Measurements from ENCODE around the gene ANKRD13D.

Gene ANKRD13D

DNA sequence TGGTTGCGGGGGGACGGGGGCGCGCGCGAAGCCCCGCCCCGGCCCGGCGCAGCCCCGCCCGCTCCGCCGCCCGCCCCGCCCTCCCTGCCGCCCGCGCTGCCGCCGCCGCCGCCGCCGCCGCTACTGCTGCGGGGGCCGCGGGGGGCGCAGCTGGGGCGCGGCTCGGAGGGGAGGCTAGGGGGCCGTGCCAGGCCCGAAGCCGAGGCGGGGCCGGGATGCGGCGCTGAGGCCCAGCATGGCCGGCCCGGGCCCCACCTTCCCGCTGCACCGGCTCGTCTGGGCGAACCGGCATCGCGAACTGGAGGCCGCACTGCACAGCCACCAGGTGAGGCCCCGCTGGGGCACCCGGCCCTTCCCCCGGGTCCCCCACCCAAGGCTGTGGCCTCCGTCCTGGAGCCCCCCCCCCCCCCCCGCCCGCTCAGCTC, at the start of gene ANKRD13D:
Gene ANKRD13D, plus strand, starts transcription at position 78 of the 425 bp plus-strand sequence. Its CDS starts 158 bp downstream, at position 236.
- H3K4me1 Mint-ChIP-seq (ENCODE audit: low read depth) = peaks cover 70% of the 10 kb centered on the region
- peak within 1 kb of the TSS; percentile 92 for H3K4me3 Mint-ChIP-seq
- no peaks in the 10 kb centered on the region for H3K9me3 Mint-ChIP-seq
- H3K27ac Mint-ChIP-seq = peak within 1 kb of the TSS; percentile 100
- no peaks in the 10 kb centered on the region for H3K27me3 Mint-ChIP-seq
- peaks cover 49% of the 10 kb centered on the region for H3K36me3 Mint-ChIP-seq (ENCODE audit: low read depth)

DNA sequence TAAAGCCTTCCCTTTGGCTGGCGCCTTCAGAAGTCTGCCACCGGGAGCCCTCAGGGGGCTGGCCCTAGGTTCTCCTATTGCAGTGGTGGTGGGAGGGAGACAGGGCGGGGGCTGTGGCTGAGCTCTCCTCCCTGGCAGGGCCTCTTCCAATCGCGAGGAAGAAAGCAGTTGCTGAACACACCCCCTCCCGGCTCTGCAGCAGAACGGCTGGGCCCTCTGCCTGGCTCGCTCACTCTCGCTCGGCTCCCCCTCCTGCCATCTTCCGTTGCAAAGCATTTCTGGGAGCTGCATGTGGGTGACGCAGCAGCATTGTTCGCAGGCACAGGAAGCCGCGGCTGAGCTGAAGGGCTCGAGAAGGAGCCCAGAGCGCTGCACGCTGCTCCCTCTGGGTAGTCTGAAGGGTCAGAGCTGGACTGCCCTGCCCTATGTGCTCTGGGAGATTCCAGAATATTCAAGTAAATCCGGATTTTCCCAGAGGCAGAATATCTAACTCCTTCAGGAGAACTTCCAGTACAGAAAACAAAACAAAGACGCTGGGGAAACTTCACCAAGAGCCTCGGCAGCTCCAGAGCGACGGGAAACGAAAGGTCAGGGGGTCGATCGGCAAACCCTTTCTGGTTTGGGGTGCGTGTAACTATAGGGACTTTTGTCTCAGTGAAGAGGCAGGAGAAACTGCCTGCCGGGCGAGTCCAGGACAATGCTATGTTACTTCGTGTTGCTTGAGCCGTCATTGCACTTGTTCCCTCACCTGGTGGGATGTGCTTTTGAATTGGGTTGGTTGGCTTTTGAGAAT, 49.1 kb upstream of the ANKRD13D start:
- no peaks in the 10 kb centered on the region for H3K27me3 Mint-ChIP-seq
- peak overlapping the region; percentile 99 for H3K4me3 Mint-ChIP-seq
- no peaks in the 10 kb centered on the region for H3K9me3 Mint-ChIP-seq
- peak overlapping the region; percentile 100 for H3K27ac Mint-ChIP-seq
- H3K36me3 Mint-ChIP-seq (ENCODE audit: low read depth) = peaks cover 45% of the 10 kb centered on the region
- peaks cover 50% of the 10 kb centered on the region for H3K4me1 Mint-ChIP-seq (ENCODE audit: low read depth)

DNA sequence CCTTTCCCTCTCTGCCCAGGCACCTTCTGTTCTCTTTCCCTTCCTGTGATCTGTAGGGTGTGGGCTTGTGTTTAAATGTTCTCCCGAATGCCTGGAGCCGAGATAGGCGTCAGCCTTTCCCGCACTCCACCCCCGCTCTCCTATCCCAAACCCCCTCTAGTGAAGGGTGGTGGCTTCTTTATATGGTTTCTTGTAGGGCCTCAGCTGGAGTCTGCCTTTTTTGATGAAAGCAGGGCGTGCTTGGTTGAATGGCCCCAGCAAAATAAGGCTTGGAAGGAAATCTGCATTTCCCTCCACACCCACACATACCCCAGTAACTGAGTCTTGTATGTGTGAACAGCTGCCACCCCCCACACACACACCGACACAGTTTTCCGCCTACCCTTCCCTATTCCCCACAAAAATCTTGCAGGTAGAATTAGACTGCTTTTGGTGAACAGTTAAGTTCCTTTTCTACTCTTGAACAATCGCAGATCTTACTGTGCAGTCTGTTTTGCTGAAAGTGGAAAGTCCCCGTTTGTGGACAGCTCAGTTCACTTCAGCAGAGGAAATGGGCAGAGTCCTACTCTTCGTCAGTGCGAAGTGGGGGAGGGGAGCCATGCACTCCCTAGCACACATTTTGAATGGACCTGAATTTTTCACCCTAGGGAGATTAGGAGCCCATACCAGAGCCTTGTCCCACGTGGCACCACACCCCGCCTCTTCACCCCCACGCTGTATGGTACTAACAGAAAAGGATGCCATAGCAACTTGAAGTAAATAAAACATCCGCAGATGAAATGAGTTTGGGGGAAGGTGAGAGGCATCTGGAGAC, 48.3 kb upstream of the ANKRD13D start:
- peaks cover 53% of the 10 kb centered on the region for H3K4me1 Mint-ChIP-seq (ENCODE audit: low read depth)
- H3K36me3 Mint-ChIP-seq (ENCODE audit: low read depth) = peaks cover 53% of the 10 kb centered on the region
- H3K4me3 Mint-ChIP-seq = peak overlapping the region; percentile 99
- no peaks in the 10 kb centered on the region for H3K27me3 Mint-ChIP-seq
- H3K9me3 Mint-ChIP-seq = no peaks in the 10 kb centered on the region
- H3K27ac Mint-ChIP-seq = peak overlapping the region; percentile 100

DNA sequence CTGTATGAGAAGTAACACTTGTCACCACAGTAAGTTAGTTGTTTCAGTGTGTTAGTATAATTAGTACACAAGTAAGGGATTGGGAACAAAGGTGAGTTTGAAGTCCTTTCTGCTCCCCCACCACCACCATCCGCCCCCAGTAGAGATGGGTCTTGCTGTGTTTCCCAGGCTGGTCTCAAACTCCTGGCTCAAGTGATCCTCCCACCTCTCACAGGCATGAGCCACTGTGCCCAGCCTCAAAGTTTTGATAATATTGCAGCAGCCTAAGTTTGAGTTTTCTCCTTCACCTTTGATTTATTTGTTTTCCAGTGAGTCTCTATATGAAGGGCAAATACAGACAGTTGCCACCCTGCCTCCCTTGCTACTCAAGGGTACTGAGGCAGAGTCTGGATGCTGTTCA, 46.6 kb upstream of the ANKRD13D start:
- peaks cover 53% of the 10 kb centered on the region for H3K4me1 Mint-ChIP-seq (ENCODE audit: low read depth)
- H3K27ac Mint-ChIP-seq = peak overlapping the region; percentile 61
- H3K4me3 Mint-ChIP-seq = peak overlapping the region; percentile 99
- peaks cover 63% of the 10 kb centered on the region for H3K36me3 Mint-ChIP-seq (ENCODE audit: low read depth)
- no peaks in the 10 kb centered on the region for H3K27me3 Mint-ChIP-seq
- H3K9me3 Mint-ChIP-seq = no peaks in the 10 kb centered on the region

DNA sequence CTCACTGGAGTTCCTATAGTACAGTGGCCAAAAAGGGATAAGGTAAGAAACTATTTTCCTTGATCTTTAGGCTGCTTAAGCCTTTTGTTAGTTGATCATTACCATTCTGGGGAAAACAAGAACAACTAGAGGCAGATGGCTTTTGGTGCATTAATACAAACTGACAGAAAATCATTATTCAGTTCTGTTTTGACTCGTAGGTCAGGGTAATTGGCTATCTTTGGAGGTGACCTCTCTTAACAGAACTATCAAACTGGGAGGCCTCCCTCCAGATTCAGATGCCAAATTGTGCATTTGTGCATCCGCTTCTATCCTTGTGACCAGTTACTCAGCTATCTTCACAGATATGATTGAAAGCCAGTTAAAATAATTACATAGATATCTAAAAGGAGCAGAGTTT, 46.1 kb upstream of the ANKRD13D start:
- Mint-ChIP-seq H3K4me1 (ENCODE audit: low read depth) (peaks cover 53% of the 10 kb centered on the region), H3K9me3 (no peaks in the 10 kb centered on the region), H3K36me3 (ENCODE audit: low read depth) (peaks cover 68% of the 10 kb centered on the region), H3K27me3 (no peaks in the 10 kb centered on the region), H3K27ac (peak overlapping the region; percentile 61), H3K4me3 (peak overlapping the region; percentile 99)

DNA sequence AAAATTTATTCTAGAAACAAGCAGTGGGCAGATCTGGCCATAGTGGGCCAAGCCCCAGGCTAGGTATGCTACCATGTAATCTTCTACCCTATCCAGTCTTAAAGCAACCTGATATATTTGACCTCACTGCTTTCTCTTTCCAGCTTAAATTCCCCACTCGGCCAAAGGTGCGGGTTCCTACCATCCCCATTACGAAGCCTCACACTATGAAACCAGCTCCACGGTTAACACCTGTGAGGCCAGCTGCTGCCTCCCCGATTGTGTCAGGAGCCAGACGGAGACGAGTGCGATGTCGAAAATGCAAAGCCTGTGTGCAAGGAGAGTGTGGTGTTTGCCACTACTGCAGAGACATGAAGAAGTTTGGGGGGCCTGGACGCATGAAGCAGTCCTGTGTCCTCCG, 44.1 kb upstream of the ANKRD13D start:
- peaks cover 87% of the 10 kb centered on the region for H3K36me3 Mint-ChIP-seq (ENCODE audit: low read depth)
- H3K27ac Mint-ChIP-seq = peak overlapping the region; percentile 79
- peaks cover 45% of the 10 kb centered on the region for H3K4me1 Mint-ChIP-seq (ENCODE audit: low read depth)
- H3K4me3 Mint-ChIP-seq = no peak overlapping the region
- H3K27me3 Mint-ChIP-seq = no peaks in the 10 kb centered on the region
- H3K9me3 Mint-ChIP-seq = no peaks in the 10 kb centered on the region

DNA sequence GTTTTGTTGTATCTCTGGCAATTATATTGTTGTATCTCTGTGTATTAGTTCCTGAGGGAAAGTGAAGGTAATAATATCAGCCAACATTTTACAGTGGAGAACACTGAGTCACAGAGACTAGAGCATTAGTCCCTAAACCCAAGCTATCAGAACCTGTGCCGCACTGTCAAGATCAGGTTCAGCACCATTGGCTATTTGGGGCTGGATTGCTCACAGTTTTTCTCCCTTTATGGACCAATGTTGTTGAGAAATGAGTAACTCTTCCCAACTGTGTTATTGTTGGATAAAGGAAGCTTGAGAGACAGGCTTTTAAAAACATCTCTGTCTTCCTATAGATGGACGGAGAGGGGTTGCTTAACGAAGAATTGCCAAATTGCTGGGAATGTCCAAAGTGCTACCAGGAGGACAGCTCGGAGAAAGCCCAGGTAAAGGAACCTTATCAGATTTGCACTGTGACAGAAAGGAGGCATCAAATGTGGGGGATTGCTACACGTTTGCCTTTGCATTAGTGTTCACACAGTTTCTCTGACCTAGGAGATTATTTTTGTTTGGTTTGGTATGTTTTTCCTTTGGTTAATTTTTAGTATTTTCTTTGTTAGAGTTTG, 41.1 kb upstream of the ANKRD13D start:
- Mint-ChIP-seq H3K27ac (peak overlapping the region; percentile 11), H3K9me3 (no peaks in the 10 kb centered on the region), H3K36me3 (ENCODE audit: low read depth) (peaks cover 91% of the 10 kb centered on the region), H3K4me1 (ENCODE audit: low read depth) (peaks cover 49% of the 10 kb centered on the region), H3K4me3 (no peak overlapping the region), H3K27me3 (no peaks in the 10 kb centered on the region)

DNA sequence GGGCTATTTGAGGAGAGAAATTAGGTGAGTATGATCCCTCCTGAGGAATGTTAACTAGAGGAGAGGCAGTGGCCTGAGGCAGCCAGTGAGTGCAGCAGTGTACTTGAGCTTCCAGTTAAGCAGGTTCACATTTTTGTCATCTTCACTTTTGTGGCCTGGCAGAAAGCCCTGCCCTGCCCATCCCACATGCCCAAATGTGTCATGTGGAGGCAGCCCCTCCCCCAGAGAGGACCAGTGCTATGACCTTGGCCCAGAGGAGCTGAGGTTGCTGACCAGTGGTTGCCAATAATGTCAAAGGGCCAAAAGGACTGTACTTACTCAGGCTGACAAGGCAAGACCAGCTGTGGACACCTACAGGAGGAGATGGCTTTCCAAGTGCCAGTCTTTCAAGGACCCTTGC, 40.5 kb upstream of the ANKRD13D start:
- H3K9me3 Mint-ChIP-seq = no peaks in the 10 kb centered on the region
- H3K4me3 Mint-ChIP-seq = no peak overlapping the region
- peak overlapping the region; percentile 34 for H3K27ac Mint-ChIP-seq
- no peaks in the 10 kb centered on the region for H3K27me3 Mint-ChIP-seq
- peaks cover 91% of the 10 kb centered on the region for H3K36me3 Mint-ChIP-seq (ENCODE audit: low read depth)
- peaks cover 49% of the 10 kb centered on the region for H3K4me1 Mint-ChIP-seq (ENCODE audit: low read depth)

DNA sequence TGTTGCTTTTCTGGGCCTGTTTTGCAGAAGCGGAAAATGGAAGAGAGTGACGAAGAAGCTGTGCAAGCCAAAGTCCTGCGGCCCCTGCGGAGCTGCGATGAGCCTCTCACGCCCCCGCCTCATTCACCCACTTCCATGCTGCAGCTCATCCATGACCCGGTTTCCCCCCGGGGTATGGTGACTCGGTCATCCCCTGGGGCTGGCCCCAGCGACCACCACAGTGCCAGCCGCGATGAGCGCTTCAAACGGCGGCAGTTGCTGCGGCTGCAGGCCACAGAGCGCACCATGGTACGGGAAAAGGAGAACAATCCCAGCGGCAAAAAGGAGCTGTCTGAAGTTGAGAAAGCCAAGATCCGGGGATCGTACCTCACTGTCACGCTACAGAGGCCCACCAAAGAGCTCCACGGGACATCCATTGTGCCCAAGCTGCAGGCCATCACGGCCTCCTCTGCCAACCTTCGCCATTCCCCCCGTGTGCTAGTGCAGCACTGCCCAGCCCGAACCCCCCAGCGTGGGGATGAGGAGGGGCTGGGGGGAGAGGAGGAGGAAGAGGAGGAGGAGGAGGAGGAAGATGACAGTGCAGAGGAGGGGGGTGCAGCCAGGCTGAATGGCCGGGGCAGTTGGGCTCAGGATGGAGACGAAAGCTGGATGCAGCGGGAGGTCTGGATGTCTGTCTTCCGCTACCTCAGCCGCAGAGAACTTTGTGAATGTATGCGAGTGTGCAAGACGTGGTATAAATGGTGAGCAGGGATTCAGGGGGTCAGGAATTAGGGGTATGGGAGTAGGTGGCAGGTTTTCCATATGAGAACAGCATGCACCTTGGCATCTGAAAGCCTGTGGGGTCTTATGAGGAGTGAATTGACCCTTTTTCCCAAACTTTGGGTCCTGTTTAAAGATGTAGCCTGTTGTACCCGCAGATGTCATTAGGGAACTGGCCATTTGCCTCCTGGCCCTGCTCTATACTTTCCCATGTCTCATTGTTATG, 38.8 kb upstream of the ANKRD13D start:
- no peaks in the 10 kb centered on the region for H3K27me3 Mint-ChIP-seq
- H3K4me3 Mint-ChIP-seq = no peak overlapping the region
- H3K36me3 Mint-ChIP-seq (ENCODE audit: low read depth) = peaks cover 93% of the 10 kb centered on the region
- H3K4me1 Mint-ChIP-seq (ENCODE audit: low read depth) = peaks cover 37% of the 10 kb centered on the region
- peak overlapping the region; percentile 26 for H3K27ac Mint-ChIP-seq
- no peaks in the 10 kb centered on the region for H3K9me3 Mint-ChIP-seq

DNA sequence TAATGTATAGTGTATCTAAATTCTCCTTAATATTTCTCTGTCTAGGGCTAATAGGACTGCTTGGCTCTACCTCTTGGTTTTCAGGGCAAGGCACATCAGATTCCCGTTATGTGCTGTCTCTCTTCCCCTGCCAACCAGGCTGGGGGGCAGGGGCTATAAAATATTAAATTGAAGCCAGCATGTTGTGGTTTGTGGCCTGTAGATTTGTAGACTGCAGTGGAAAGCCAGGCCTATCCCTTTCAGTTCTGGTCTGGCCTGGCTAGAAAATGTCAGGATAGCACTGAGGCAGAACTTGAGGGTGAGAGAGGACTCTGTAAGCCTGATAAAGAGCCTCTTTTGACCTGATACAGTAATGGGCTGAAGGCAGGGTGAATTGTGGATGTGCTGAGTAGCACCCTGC, 37.3 kb upstream of the ANKRD13D start:
- H3K4me3 Mint-ChIP-seq = no peak overlapping the region
- H3K27me3 Mint-ChIP-seq = no peaks in the 10 kb centered on the region
- H3K4me1 Mint-ChIP-seq (ENCODE audit: low read depth) = peaks cover 37% of the 10 kb centered on the region

DNA sequence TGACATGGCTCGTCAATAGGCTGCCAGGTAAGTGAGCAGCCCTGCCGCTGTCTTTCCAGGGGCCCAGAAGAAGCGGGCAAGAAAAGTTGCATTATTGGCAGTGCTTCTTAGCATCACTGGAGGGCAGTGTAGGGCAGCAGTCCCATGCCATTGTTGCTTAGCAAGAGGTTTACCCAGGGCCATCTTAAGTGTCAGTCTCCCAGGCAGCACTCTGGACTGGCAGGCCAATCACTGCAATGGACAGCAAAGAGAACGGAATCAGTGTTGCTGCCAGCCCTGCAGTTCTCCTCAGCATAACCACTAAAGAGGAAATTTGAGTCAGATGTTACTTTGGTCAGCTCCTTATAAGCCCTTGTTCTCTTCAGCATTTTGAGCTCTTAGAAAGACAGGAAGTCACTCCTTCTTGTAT, 36.3 kb upstream of the ANKRD13D start:
- peaks cover 96% of the 10 kb centered on the region for H3K36me3 Mint-ChIP-seq (ENCODE audit: low read depth)
- peak overlapping the region; percentile 45 for H3K27ac Mint-ChIP-seq
- peaks cover 37% of the 10 kb centered on the region for H3K4me1 Mint-ChIP-seq (ENCODE audit: low read depth)
- H3K9me3 Mint-ChIP-seq = no peaks in the 10 kb centered on the region
- no peaks in the 10 kb centered on the region for H3K27me3 Mint-ChIP-seq
- H3K4me3 Mint-ChIP-seq = no peak overlapping the region

More for the DNA sequence above, 37.3 kb upstream of the ANKRD13D start:
- Mint-ChIP-seq H3K9me3 (no peaks in the 10 kb centered on the region), H3K36me3 (ENCODE audit: low read depth) (peaks cover 93% of the 10 kb centered on the region), H3K27ac (peak overlapping the region; percentile 16)

DNA sequence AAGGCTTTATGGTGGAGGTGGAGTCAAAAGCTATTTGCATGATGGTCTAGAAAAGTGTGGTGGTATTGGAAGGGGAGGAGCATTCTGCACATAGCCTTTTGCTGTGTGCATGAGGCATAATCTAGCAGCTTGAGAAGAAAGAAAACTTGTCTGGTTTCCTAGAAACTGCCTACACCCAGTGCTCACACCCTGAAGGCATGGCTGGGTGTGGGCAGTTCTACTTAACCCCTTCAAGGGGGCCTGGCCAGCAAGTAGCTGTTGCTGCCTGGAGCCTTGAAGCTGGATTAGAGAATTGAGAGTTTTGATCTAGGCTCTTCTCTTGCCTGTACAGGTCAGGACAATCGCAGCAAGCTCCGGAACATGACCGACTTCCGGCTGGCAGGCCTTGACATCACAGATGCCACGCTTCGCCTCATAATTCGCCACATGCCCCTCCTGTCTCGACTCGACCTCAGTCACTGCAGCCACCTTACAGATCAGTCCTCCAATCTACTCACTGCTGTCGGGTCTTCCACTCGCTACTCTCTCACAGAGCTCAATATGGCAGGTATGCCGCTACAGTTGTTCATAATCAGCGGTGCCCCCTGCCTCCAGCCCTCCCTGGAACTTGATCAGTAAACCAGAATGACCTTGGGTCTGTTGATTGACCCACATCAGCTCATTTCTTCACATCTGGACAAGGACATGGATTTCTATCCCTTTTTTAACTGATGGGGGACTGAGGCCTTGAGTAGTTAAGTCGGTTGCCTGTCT, 35.1 kb upstream of the ANKRD13D start:
- H3K27ac Mint-ChIP-seq = peak overlapping the region; percentile 47
- H3K4me1 Mint-ChIP-seq (ENCODE audit: low read depth) = peaks cover 42% of the 10 kb centered on the region
- no peaks in the 10 kb centered on the region for H3K9me3 Mint-ChIP-seq

DNA sequence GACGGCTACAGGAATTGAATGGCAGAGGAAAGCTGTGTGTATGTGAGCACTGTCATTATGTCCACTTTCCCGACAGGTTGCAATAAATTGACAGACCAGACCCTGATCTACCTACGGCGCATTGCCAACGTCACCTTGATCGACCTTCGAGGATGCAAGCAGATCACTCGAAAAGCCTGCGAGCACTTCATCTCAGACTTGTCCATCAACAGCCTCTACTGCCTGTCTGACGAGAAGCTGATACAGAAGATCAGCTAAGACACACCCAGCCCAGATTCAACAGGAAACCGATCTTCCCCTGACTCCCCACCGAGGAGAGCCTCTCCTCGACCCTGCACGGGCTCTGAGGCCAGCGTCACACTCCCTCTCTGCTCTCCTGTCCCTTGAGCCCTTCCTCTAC, 34.3 kb upstream of the ANKRD13D start:
- H3K36me3 Mint-ChIP-seq (ENCODE audit: low read depth) = peaks cover 80% of the 10 kb centered on the region
- peaks cover 38% of the 10 kb centered on the region for H3K4me1 Mint-ChIP-seq (ENCODE audit: low read depth)
- no peaks in the 10 kb centered on the region for H3K9me3 Mint-ChIP-seq
- H3K27me3 Mint-ChIP-seq = no peaks in the 10 kb centered on the region
- no peak overlapping the region for H3K4me3 Mint-ChIP-seq
- peak overlapping the region; percentile 14 for H3K27ac Mint-ChIP-seq

More for the DNA sequence above, 35.1 kb upstream of the ANKRD13D start:
- Mint-ChIP-seq H3K36me3 (ENCODE audit: low read depth) (peaks cover 88% of the 10 kb centered on the region), H3K4me3 (no peak overlapping the region), H3K27me3 (no peaks in the 10 kb centered on the region)

All from stimulated activated naive CD8-positive, alpha-beta T cell treated with anti-CD3 and anti-CD28 coated beads, Interleukin-15, Interleukin-2, amounts not matched to agents 100 ng/mL and 50 ng/mL, for 24 hours (primary cell).